ENCODE measurements around the gene COL19A1. TPM values are rescaled to one million over a fixed set of nuclear protein-coding genes. Genes with fewer than 3 reads are reported as not detected.

Gene COL19A1
- total and polyA plus RNA-seq, 9 of the 15 experiments (the other 6 are each of a cell fraction or from before 2014, with no cell fraction given), result not detected

- Histone ChIP-seq H3K4me2 (ENCODE audit: insufficient read depth, low read length) (no peak overlapping the region), H3K79me2 (ENCODE audit: control insufficient read depth, insufficient read depth, low read length) (no peaks in the 10 kb centered on the region), H3K27me3 (ENCODE audit: control insufficient read depth in 2 of 2, insufficient read depth in 2 of 2, low read length in 2 of 2) (no peaks in the 10 kb centered on the region), H3K9me1 (ENCODE audit: control insufficient read depth, insufficient read depth, low read length) (no peaks in the 10 kb centered on the region), H3K36me3 (ENCODE audit: control insufficient read depth, insufficient read depth, low read length) (no peaks in the 10 kb centered on the region), H4K20me1 (replicated peaks; ENCODE audit: control insufficient read depth, insufficient read depth, low read length) (no peaks in the 10 kb centered on the region), H3K9ac (ENCODE audit: insufficient read depth in 1 of 2, low read depth in 2 of 2, low read length in 2 of 2) (no peak overlapping the region), H3K9me3 (replicated peaks; ENCODE audit: control insufficient read depth, insufficient read depth, low read depth, low read length) (no peaks in the 10 kb centered on the region), H2AFZ (ENCODE audit: low read depth, low read length) (no peak overlapping the region), H3K4me3 (no peak overlapping the region), H3K27ac (ENCODE audit: extremely low read depth, low read depth, low read length) (no peak overlapping the region), H3K4me1 (replicated peaks in 1 of 2; ENCODE audit: control insufficient read depth in 2 of 2, insufficient read depth in 2 of 2, low read length in 2 of 2) (no peaks in the 10 kb centered on the region)
- FAIRE-seq (no peak), ATAC-seq (no peak), DNase-seq (ENCODE audit: extremely low read depth in 1 of 4, low spot score in 3 of 4) (no peak)
- in situ Hi-C loops (cut with MboI), result no loop called here
- POLR2A ChIA-PET, result no interaction called here
- WGBS (ENCODE audit: insufficient coverage, low coverage, missing lambda C conversion rate), result 0% methylated on average over 1 of the region's 1 CpG
- TF ChIP-seq ZFP1 (CRISPR knock-in tag; IDR thresholded peaks at IDR 0.05) (0 out of 2 replicates have a peak, but pooled peaks have one; percentile 10), ZNF175 (CRISPR knock-in tag; IDR thresholded peaks at IDR 0.05; ENCODE audit: low read depth) (no peak), REST (IDR thresholded peaks at IDR 0.05; ENCODE audit: borderline replicate concordance) (no peak), REST (CRISPR knock-in tag; IDR thresholded peaks at IDR 0.05; ENCODE audit: low read depth) (no peak), TFE3 (CRISPR knock-in tag; IDR thresholded peaks at IDR 0.05) (0 out of 2 replicates have a peak, but pooled peaks have one; percentile 8)
- no TSS peak for BruUV-seq (replicated peaks)
- intact Hi-C loops (cut with micrococcal nuclease), result no loop called here
- CTCF ChIA-PET (ENCODE audit: low intra/inter-chr PET ratio), result no interaction called here
These were observed 60.4 kb downstream of the COL19A1 start for GRCh38 chr6:69926745-69927144.
